Left lung (tissue), 10 donors: Measurements from ENCODE around the gene SCUBE3. TPM values are rescaled to one million over a fixed set of nuclear protein-coding genes. Genes with fewer than 3 reads are reported as not detected.

Source experiments
- ATAC-seq: fragments of 200-7000 bp; cut with Tn5 transposase; one replicate; pipeline ENCODE4 v1.9.1; 2020; ENCODE audit warnings: moderate library complexity
- DNase-seq, 4 donors: peaks; one replicate each; pipeline ENCODE4 v3.0.0-alpha.2; 2013 to 2020
- H3K27ac ChIP-seq, 2 donors: fragments of 200-600 bp; sonication (generic) in 1 of 2; one replicate each; pipeline versions ENCODE4 v1.5.0 to v1.8.0; 2020 to 2021
- H3K27me3 ChIP-seq, 2 donors: fragments of 200-600 bp; sonication (generic) in 1 of 2; one replicate each; pipeline versions ENCODE4 v1.5.0 to v1.8.0; 2020 to 2021
- H3K36me3 ChIP-seq, 2 donors: fragments of 200-600 bp; sonication (generic) in 1 of 2; one replicate each; pipeline versions ENCODE4 v1.5.0 to v1.8.0; 2020 to 2021
- H3K4me1 ChIP-seq, 2 donors: fragments of 200-600 bp; one replicate each; pipeline ENCODE4 v1.8.0; 2021
- H3K4me3 ChIP-seq, 2 donors: fragments of 200-600 bp; sonication (generic) in 1 of 2; one replicate each; pipeline versions ENCODE4 v1.5.0 to v1.8.0; 2020 to 2021; ENCODE audit warnings: mild to moderate bottlenecking in 1 of 2
- H3K9me3 ChIP-seq, 2 donors: fragments of 200-600 bp; sonication (generic) in 1 of 2; one replicate each; pipeline versions ENCODE4 v1.5.0 to v1.8.0; 2020 to 2021
- CTCF ChIP-seq, 2 donors: fragments of 200-600 bp; sonication (generic) in 1 of 2; IDR thresholded peaks; one replicate each; pipeline versions ENCODE4 v1.5.0 to v1.8.0; 2021; ENCODE audit warnings: antibody characterized with exemption in 2 of 2
- intact Hi-C, 2 donors: fragments of 100-400 bp; cut with DNase I; formaldehyde crosslinking; loops; one replicate each; pipeline versions ENCODE4 v1.11.2 to v1.14.2; 2022
- polyA plus RNA-seq, 6 donors: library from polyadenylated mRNA; unstranded; fragments of 120-200 nt; gene quantifications; one replicate each; pipeline ENCODE4 v1.2.1, GENCODE V29; 2013; ENCODE audit not compliant: insufficient read length in 6 of 6
- total RNA-seq, 2 donors: library from RNA; stranded (reverse); fragmentation: NEBNext Ultra II Directional; extraction: Animal tissue kit (Norgen Biotek cat#: 25700); gene quantifications; one replicate each; pipeline ENCODE4 v1.2.1, GENCODE V29; 2021
- donor health status: DM: no; HTN: yes; CAD: no.
- donor health status: DM: no; HTN: no; CAD: no.

The SCUBE3 gene
- total and polyA plus RNA-seq, 8 donors: 2.2 to 4.7 (median 3.9) TPM

GRCh38 chr6:35243386-35243958 lies 29.7 kb downstream of the SCUBE3 start:
- Histone ChIP-seq H3K9me3 (no peaks in the 10 kb centered on the region), H3K27ac (no peak overlapping the region), H3K36me3 (peaks cover 0 to 27% of the 10 kb centered on the region in 2 donors), H3K4me3 (no peak overlapping the region), H3K27me3 (no peaks in the 10 kb centered on the region), H3K4me1 (peaks cover 10 to 24% of the 10 kb centered on the region in 2 donors)
- DNase-seq (no peak), ATAC-seq (no peak)
- TF ChIP-seq CTCF (IDR thresholded peaks at IDR 0.05): no peak
- intact Hi-C loops: loop anchor here in 1 of 2 donors (10.0 kb wide), 1 partner anchor 99 kb away; the partner anchor contains the start of gene TCP11

- intact Hi-C loops: loop anchor here in 1 of 2 donors (10.0 kb wide), 1 partner anchor 100 kb away; the partner anchor contains the start of gene TCP11
These were observed 30.8 kb downstream of the SCUBE3 start for GRCh38 chr6:35244551-35244950.

GRCh38 chr6:35247642-35248231 lies 34.0 kb downstream of the SCUBE3 start:
- no peak for TF ChIP-seq CTCF (IDR thresholded peaks at IDR 0.05)
- Histone ChIP-seq H3K9me3 (no peaks in the 10 kb centered on the region), H3K36me3 (peaks cover 0 to 27% of the 10 kb centered on the region in 2 donors), H3K27me3 (no peaks in the 10 kb centered on the region), H3K4me3 (no peak overlapping the region), H3K27ac (no peak overlapping the region), H3K4me1 (no peaks in the 10 kb centered on the region)
- intact Hi-C loops: loop anchor here in 1 of 2 donors (10.0 kb wide), 1 partner anchor 103 kb away; the partner anchor contains the start of gene TCP11
- ATAC-seq: no peak
- no peak for DNase-seq

More at GRCh38 chr6:35244551-35244950, 30.8 kb downstream of the SCUBE3 start:
- DNase-seq: no peak
- ATAC-seq: no peak
- Histone ChIP-seq H3K9me3 (no peaks in the 10 kb centered on the region), H3K4me3 (no peak overlapping the region), H3K27me3 (no peaks in the 10 kb centered on the region), H3K4me1 (peaks cover 0 to 14% of the 10 kb centered on the region in 2 donors), H3K27ac (no peak overlapping the region), H3K36me3 (peaks cover 0 to 27% of the 10 kb centered on the region in 2 donors)
- TF ChIP-seq CTCF (IDR thresholded peaks at IDR 0.05): no peak

- Histone ChIP-seq H3K4me3 (no peak overlapping the region), H3K27me3 (no peaks in the 10 kb centered on the region), H3K36me3 (peaks cover 0 to 27% of the 10 kb centered on the region in 2 donors), H3K4me1 (no peaks in the 10 kb centered on the region), H3K27ac (no peak overlapping the region), H3K9me3 (no peaks in the 10 kb centered on the region)
- no peak for TF ChIP-seq CTCF (IDR thresholded peaks at IDR 0.05)
- no peak for ATAC-seq
- DNase-seq: no peak
- intact Hi-C loops: loop anchor here in 1 of 2 donors (10.0 kb wide), 1 partner anchor 103 kb away; the partner anchor contains the start of gene TCP11
These were observed 34.5 kb downstream of the SCUBE3 start for GRCh38 chr6:35248300-35248699.

- peaks cover 0 to 21% of the 10 kb centered on the region in 2 donors for H3K36me3 ChIP-seq
- TF ChIP-seq CTCF (IDR thresholded peaks at IDR 0.05): no peak
- H3K9me3 ChIP-seq: no peaks in the 10 kb centered on the region
- intact Hi-C loops: loop anchor here in 1 of 2 donors (10.0 kb wide), 1 partner anchor 104 kb away; the partner anchor contains the start of gene TCP11
- no peaks in the 10 kb centered on the region for H3K27me3 ChIP-seq
- no peaks in the 10 kb centered on the region for H3K4me1 ChIP-seq
- DNase-seq (no peak), ATAC-seq (no peak)
- no peak overlapping the region for H3K4me3 ChIP-seq
- no peak overlapping the region for H3K27ac ChIP-seq
These were observed 35.2 kb downstream of the SCUBE3 start for GRCh38 chr6:35248965-35249364.
